Breast epithelium (tissue), 4 donors: ENCODE data around the gene CTCF. TPM values are rescaled to one million over a fixed set of nuclear protein-coding genes. Genes with fewer than 3 reads are reported as not detected.

Experiments
- DNase-seq, 2 donors: peaks; one replicate each; pipeline ENCODE4 v3.0.0-alpha.2; 2019; ENCODE audit warnings: low spot score in 2 of 2
- H3K27ac ChIP-seq, 2 donors: fragments of 200-600 bp; sonication (generic) in 1 of 2; one replicate each; pipeline ENCODE4 v1.5.1; 2016 to 2019; ENCODE audit warnings: mild to moderate bottlenecking in 1 of 2
- H3K27me3 ChIP-seq, 2 donors: fragments of 200-600 bp; sonication (generic) in 1 of 2; one replicate each; pipeline versions ENCODE4 v1.5.1 to v1.6.0; 2017 to 2019; ENCODE audit warnings: control low read depth in 1 of 2, mild to moderate bottlenecking in 1 of 2
- H3K36me3 ChIP-seq: fragments of 200-600 bp; one replicate; pipeline ENCODE4 v1.5.1; 2019
- H3K4me1 ChIP-seq, 2 donors: fragments of 200-600 bp; sonication (generic); one replicate each; pipeline ENCODE4 v1.5.1; 2016 to 2019; ENCODE audit warnings: control low read depth in 1 of 2
- H3K4me3 ChIP-seq, 3 donors: fragments of 200-600 bp; sonication (generic); 1 replicate in 2 of 3; 2 replicates in 1 of 3; pipeline ENCODE4 v1.5.1; 2016 to 2019; ENCODE audit warnings: mild to moderate bottlenecking in 3 of 3, moderate library complexity in 2 of 3
- H3K9me3 ChIP-seq, 2 donors: fragments of 200-600 bp; sonication (generic) in 1 of 2; one replicate each; pipeline ENCODE4 v1.5.1; 2016 to 2019; ENCODE audit warnings: control low read depth in 1 of 2
- POLR2A ChIP-seq: fragments of 450-650 bp; IDR thresholded peaks from one replicate; pipeline ENCODE4 v1.6.1; 2016; ENCODE audit warnings: antibody characterized with exemption, mild to moderate bottlenecking, moderate library complexity
- POLR2AphosphoS5 ChIP-seq, 3 donors: sonication (generic); formaldehyde crosslinking; IDR thresholded peaks; one replicate each; pipeline ENCODE4 v1.6.1; 2017; ENCODE audit warnings: antibody characterized with exemption in 3 of 3
- intact Hi-C: fragments of 100-400 bp; cut with DNase I; formaldehyde crosslinking; loops from one replicate; pipeline ENCODE4 v1.15.1; 2023; ENCODE audit warnings: low total_unique reads
- total RNA-seq, 3 donors: library from RNA; depleted of rRNA; stranded (reverse); fragments of >200 nt; gene quantifications; one replicate each; pipeline ENCODE4 v1.1.0, GENCODE V29; 2016
- TF ChIP-seq, protein P1 (sequence below), 3 donors: fragments of 450-650 bp; IDR thresholded peaks; one replicate each; pipeline ENCODE4 v1.5.1; 2016 to 2017; ENCODE audit warnings: antibody characterized with exemption in 3 of 3, mild to moderate bottlenecking in 3 of 3, moderate library complexity in 3 of 3

The CTCF gene
- total RNA-seq, 3 donors from 2014 or later: 27.8 to 51.7 (median 38.0) TPM

DNA sequence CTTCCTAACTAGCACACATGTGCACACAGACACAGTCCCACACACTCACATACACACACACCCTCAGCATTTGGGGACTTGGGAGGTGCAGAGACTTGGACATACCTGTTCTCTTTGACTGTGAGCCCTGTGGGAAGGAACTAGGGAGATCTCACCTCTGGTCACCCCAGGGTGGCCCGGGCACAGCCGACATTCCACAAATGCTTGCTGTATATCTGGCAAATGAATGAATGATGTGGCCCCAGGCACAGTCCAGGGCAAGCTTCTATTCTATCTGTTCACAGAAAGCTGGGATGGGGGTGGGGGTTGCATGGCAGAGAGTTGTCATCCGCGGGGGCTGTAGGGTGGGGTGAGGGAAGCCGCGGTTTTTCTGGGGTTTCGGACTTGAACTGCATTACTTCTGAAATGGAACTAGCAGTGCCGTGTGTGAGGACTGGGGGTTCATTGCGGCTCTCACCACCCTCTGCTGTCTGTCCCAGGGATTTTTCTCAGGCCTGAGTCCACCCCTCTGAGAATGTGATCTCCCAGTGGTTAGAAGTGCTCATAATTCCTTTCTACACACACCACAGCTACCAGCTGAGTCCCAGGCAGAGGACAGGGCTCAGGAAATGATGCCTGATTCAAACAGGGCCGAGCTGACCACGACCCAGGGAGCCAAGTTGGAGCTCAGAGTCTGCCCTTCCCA lies 37.0 kb upstream of the CTCF start:
- TF ChIP-seq, protein P1, sequence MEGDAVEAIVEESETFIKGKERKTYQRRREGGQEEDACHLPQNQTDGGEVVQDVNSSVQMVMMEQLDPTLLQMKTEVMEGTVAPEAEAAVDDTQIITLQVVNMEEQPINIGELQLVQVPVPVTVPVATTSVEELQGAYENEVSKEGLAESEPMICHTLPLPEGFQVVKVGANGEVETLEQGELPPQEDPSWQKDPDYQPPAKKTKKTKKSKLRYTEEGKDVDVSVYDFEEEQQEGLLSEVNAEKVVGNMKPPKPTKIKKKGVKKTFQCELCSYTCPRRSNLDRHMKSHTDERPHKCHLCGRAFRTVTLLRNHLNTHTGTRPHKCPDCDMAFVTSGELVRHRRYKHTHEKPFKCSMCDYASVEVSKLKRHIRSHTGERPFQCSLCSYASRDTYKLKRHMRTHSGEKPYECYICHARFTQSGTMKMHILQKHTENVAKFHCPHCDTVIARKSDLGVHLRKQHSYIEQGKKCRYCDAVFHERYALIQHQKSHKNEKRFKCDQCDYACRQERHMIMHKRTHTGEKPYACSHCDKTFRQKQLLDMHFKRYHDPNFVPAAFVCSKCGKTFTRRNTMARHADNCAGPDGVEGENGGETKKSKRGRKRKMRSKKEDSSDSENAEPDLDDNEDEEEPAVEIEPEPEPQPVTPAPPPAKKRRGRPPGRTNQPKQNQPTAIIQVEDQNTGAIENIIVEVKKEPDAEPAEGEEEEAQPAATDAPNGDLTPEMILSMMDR (IDR thresholded peaks at IDR 0.05): no peak
- TF ChIP-seq POLR2AphosphoS5 (IDR thresholded peaks at IDR 0.05) (no peak), POLR2A (no peak)
- no peak overlapping the region for H3K4me3 ChIP-seq
- H3K27me3 ChIP-seq: no peaks in the 10 kb centered on the region
- no peak overlapping the region for H3K27ac ChIP-seq
- H3K4me1 ChIP-seq: no peaks in the 10 kb centered on the region
- no peaks in the 10 kb centered on the region for H3K36me3 ChIP-seq
- DNase-seq: no peak
- intact Hi-C loops: no loop called here
- H3K9me3 ChIP-seq: no peaks in the 10 kb centered on the region

DNA sequence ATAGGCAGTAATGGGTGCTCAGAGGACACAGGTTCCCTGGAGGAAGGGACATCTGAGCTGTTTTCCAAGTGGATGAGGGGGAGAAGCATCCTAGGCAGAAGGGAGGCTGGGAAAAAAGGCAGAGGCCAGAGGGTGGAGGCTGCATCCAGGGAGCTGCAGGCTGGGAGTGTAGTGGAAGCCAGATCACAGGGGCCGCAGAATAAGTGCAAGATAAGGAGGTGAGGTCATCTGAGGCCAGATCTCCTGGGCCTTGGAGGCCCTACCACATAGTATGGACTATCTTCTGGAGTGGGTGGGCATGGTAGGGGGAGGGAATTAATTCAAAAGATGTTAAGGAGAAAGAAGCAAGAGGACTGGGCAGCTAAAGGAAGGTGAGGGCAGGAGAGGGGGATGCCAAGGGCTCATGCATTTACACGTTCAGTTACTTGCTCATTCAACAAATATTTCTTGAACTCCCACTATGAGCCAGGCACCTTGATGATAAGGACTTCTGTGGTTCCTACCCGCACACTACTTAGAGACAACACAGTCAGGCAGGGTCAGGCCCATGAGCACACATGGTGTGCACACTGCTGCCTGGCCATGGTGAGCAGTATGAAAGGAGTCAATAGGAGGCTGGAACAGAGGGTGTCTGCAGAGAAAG lies 36.1 kb upstream of the CTCF start:
- DNase-seq: no peak
- intact Hi-C loops: no loop called here
- no peak overlapping the region for H3K27ac ChIP-seq
- H3K4me1 ChIP-seq: peaks cover 0 to 8% of the 10 kb centered on the region in 2 donors
- TF ChIP-seq POLR2A (no peak), POLR2AphosphoS5 (IDR thresholded peaks at IDR 0.05) (no peak)
- TF ChIP-seq, protein P1 (IDR thresholded peaks at IDR 0.05): no peak
- no peak overlapping the region for H3K4me3 ChIP-seq
- no peaks in the 10 kb centered on the region for H3K36me3 ChIP-seq
- no peaks in the 10 kb centered on the region for H3K9me3 ChIP-seq
- no peaks in the 10 kb centered on the region for H3K27me3 ChIP-seq

DNA sequence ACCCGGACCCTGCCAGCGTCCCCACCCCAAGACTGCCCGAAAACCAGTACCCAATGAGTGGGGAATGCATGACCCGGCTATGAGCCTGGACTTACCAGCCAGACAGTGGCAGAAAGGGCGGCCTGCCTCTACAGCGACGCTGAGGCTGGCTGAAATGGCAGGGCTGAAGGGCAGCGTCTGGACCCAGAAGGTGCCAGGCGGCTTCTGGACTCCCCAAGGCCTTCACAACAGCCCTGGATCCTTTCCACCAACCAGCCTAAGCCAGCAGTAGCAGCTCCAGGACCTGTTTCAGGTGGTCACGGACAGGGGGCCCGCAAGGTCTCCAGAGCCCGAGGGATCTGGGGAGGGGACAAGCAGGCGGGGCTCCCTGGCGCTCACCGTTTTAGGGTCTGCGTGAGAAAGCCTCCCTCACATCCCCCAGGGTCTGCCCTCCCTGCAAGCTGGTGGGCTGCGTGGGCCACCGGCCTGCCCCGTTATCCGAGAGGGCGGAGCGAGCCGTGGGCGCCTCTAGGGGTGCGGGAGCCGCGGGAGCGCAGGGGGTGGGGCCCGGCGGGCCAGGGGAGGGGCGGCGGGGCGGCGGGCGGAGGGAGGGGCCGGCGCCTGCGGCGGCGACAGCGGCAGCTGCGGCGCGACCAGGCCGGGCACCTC lies 34.0 kb upstream of the CTCF start, which contains the start of gene RIPOR1:
RIPOR1 (plus strand) TSS at position 608 of the 648 bp plus-strand sequence. CDS start 9,618 bp downstream, outside the sequence.
- Histone ChIP-seq H3K27ac (peak within 1 kb of the TSS; percentile 75 to 91), H3K36me3 (no peaks in the 10 kb centered on the region), H3K4me1 (peaks cover 0 to 8% of the 10 kb centered on the region in 2 donors), H3K27me3 (no peaks in the 10 kb centered on the region), H3K4me3 (peak within 1 kb of the TSS; percentile 81 to 90 (median 85)), H3K9me3 (no peaks in the 10 kb centered on the region)
- TF ChIP-seq, protein P1 (IDR thresholded peaks at IDR 0.05): no peak
- TF ChIP-seq POLR2A: no peak
- intact Hi-C loops: no loop called here
- no peak for DNase-seq

DNA sequence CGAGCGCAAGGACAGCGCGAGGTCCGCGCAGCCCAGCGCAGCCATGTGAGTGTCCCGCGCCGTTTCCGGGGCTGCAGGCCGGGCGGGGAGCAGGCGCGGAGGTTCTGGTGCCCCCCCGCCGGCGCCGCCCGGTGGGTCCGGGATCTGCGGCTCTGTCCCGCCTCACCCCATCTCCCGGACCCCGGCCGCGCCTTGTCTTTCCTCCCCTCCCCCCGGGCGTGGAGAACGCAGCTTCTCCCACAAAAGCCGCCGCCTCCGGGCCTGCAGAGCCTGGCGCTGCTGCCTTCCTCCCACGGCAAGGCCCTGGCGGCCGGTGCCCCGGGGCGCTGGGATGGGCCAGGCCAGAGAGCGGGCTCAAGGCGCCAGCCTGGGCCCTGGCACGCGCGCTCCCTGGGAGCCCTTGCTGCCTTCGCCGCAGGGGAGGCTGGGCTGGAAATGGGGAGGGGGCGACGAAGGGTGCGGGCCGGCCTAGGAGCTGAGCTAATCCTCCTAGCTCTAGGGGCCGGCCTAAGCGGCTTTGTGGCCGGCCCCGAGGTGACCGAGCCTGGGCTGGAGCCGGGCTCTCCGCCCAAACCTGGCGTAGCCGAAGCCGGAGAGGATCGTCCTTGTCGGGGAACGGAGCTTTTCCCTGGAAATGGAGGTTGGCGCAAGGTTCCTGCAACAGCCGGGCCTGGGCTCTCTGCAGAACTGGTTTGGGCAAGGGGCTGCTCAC lies 33.3 kb upstream of the CTCF start:
- intact Hi-C loops: no loop called here
- peaks cover 0 to 8% of the 10 kb centered on the region in 2 donors for H3K4me1 ChIP-seq
- no peaks in the 10 kb centered on the region for H3K27me3 ChIP-seq
- H3K27ac ChIP-seq: peak overlapping the region; percentile 75 to 91
- no peaks in the 10 kb centered on the region for H3K36me3 ChIP-seq
- no peaks in the 10 kb centered on the region for H3K9me3 ChIP-seq
- TF ChIP-seq POLR2A (no peak), POLR2AphosphoS5 (IDR thresholded peaks at IDR 0.05) (no peak)
- H3K4me3 ChIP-seq: peak overlapping the region; percentile 81 to 90 (median 85)
- no peak for DNase-seq

DNA sequence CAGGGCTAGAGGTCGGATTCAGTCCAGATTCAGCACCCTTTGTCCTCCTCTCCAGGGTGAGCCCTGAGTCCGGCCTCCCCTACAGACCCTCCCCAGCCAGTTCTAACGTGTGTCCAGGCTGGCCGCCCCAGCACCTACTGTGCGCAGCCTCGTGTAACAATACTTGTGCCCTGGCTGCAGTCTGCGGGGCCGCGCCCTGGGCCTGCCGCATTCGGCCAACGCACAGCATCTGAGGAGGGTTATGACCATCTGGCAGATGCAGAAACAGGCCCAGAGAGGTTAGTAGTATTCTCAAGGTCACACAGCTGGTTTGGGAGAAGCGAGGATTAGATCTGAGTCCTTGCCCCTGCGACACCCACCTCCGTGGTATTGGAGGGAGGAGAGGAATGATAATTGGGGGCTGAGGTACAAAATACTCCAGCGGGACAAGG lies 32.7 kb upstream of the CTCF start:
- Histone ChIP-seq H3K4me1 (peaks cover 0 to 8% of the 10 kb centered on the region in 2 donors), H3K27ac (peak overlapping the region; percentile 75 to 91), H3K4me3 (peak overlapping the region; percentile 81 to 90 (median 85)), H3K36me3 (no peaks in the 10 kb centered on the region), H3K9me3 (no peaks in the 10 kb centered on the region), H3K27me3 (no peaks in the 10 kb centered on the region)
- DNase-seq: no peak
- intact Hi-C loops: loop anchor here (10.0 kb wide), 1 partner anchor 395 kb away; no protein-coding TSS in a partner anchor
- TF ChIP-seq POLR2AphosphoS5 (IDR thresholded peaks at IDR 0.05) (no peak), POLR2A (no peak)
- TF ChIP-seq, protein P1 (IDR thresholded peaks at IDR 0.05): no peak
